Measurements from ENCODE around the gene LPCAT3.
"Not testable (repeated sequence)": the region's sequence is repeated elsewhere in the genome, so short reads cannot be mapped to it uniquely, and the experiment has no call there.

Gene LPCAT3

DNA sequence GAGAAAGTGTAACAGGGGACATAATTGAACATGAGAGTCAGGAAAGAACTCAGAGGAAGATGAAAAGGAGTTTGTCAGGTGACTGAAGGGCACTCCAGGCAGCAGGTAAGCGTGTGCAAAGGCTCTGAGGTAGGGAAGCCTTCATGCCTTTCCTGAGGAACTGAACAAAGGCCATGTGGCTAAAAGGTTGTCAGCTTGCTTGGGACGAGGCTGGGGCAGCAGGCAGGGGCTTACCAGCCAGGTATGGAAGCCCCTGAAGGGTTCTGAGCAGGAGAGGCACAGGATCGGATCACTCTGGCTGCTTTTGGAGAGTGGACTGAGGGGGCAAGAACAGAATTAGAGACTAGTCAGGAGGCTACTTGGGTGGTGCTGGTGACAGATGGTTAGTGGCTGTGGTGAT is 5.2 kb downstream of the LPCAT3 start:
- H3K4me3 ChIP-seq (ENCODE audit: low read depth in 1 of 2, low read length in 2 of 2) = no peak overlapping the region
- no peaks in the 10 kb centered on the region for H3K9me3 ChIP-seq (ENCODE audit: control insufficient read depth in 1 of 2, low read length in 2 of 2)
- H3K27ac ChIP-seq (ENCODE audit: low read length) = no peak overlapping the region
- peaks cover 0 to 16% of the 10 kb centered on the region in 2 donors for H3K36me3 ChIP-seq (ENCODE audit: control insufficient read depth in 1 of 2, insufficient read depth in 2 of 2, low read length in 2 of 2)
- peaks cover 4 to 11% of the 10 kb centered on the region in 2 donors for H3K4me1 ChIP-seq (ENCODE audit: control insufficient read depth in 1 of 2, insufficient read depth in 2 of 2, low read length in 2 of 2)
- no peaks in the 10 kb centered on the region for H3K27me3 ChIP-seq (ENCODE audit: low read depth, low read length)

DNA sequence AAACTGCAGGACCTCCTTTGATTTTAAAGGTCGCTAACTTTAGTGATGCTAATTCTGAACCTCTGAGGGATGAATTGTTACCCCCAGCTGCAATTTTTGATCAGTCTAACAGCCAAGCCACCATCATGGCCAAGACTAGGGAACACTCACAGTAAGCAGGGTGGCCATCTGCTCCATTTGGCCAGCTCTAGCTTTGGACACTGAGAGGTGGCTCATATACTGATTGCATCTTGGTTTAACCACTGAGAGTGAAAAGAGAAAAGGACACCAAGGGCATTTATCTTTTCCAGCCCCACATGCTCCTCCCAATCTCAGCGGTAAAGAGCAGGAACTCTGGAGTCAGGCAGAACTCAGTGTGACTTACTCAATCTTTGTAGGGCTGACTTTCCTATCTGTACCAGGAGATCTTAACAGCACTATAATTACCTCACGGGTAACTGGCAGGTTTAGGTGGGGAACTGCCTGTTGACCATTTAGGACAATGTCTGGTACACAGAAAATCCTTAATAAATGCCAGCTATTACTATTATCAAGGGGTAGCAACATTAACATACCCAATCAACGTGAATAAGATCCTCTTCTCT is 6.2 kb downstream of the LPCAT3 start:
- H3K36me3 ChIP-seq (ENCODE audit: control insufficient read depth in 1 of 2, insufficient read depth in 2 of 2, low read length in 2 of 2) = peaks cover 0 to 16% of the 10 kb centered on the region in 2 donors
- H3K27ac ChIP-seq (ENCODE audit: low read length) = no peak overlapping the region
- H3K27me3 ChIP-seq (ENCODE audit: low read depth, low read length) = no peaks in the 10 kb centered on the region
- peaks cover 2 to 6% of the 10 kb centered on the region in 2 donors for H3K4me1 ChIP-seq (ENCODE audit: control insufficient read depth in 1 of 2, insufficient read depth in 2 of 2, low read length in 2 of 2)
- no peaks in the 10 kb centered on the region for H3K9me3 ChIP-seq (ENCODE audit: control insufficient read depth in 1 of 2, low read length in 2 of 2)
- H3K4me3 ChIP-seq (ENCODE audit: low read depth in 1 of 2, low read length in 2 of 2) = no peak overlapping the region

DNA sequence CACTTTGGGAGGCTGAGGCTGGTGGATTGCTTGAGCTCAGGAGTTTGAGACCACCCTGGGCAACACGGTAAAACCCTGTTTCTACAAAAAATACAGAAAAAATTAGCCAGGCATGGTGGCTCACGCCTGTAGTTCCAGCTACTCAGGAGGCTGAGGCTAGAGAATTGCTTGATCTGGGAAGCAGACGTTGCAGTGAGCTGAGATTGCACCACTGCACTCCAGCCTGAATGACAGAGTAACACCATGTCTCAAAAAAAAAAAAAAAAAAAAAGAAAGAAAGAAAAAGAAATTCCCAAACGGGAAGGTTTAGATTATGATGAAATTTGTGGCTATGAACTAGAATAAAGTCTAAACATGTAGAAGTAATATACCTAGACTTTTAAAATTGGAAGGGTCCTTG is 6.9 kb downstream of the LPCAT3 start:
- H3K27me3 ChIP-seq (ENCODE audit: low read depth, low read length); H3K4me3 ChIP-seq (ENCODE audit: low read depth in 1 of 2, low read length in 2 of 2); H3K9me3 ChIP-seq (ENCODE audit: control insufficient read depth in 1 of 2, low read length in 2 of 2); H3K4me1 ChIP-seq (ENCODE audit: control insufficient read depth in 1 of 2, insufficient read depth in 2 of 2, low read length in 2 of 2); H3K27ac ChIP-seq (ENCODE audit: low read length): not testable (repeated sequence)
- peaks cover 0 to 16% of the 10 kb centered on the region in 2 donors for H3K36me3 ChIP-seq (ENCODE audit: control insufficient read depth in 1 of 2, insufficient read depth in 2 of 2, low read length in 2 of 2)

DNA sequence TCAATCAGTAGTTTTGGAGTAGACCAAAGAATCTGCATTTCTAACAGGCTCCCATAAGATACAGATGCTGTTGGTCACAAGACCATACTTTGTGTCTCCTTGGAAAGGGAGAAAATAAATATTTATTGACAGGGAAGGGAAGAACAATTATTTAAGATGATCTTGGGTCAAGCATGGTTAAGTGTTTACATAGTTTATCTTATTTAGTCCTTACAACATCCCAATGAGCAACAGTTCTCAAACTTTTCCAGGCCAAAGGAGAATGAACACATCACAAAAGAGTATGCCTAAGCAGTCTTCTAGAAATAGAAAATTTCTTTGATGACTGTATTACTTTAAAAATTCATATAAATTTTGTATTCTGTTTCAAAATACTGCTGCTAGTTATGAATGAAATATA is 8.8 kb downstream of the LPCAT3 start:
- Histone ChIP-seq H3K36me3 (ENCODE audit: control insufficient read depth in 1 of 2, insufficient read depth in 2 of 2, low read length in 2 of 2) (peaks cover 0 to 16% of the 10 kb centered on the region in 2 donors), H3K27me3 (ENCODE audit: low read depth, low read length) (no peaks in the 10 kb centered on the region), H3K4me1 (ENCODE audit: control insufficient read depth in 1 of 2, insufficient read depth in 2 of 2, low read length in 2 of 2) (no peaks in the 10 kb centered on the region), H3K9me3 (ENCODE audit: control insufficient read depth in 1 of 2, low read length in 2 of 2) (no peaks in the 10 kb centered on the region), H3K27ac (ENCODE audit: low read length) (no peak overlapping the region), H3K4me3 (ENCODE audit: low read depth in 1 of 2, low read length in 2 of 2) (no peak overlapping the region)

GRCh38 chr12:7008864-7009263 is 9.4 kb downstream of the LPCAT3 start:
- Histone ChIP-seq H3K36me3 (ENCODE audit: control insufficient read depth in 1 of 2, insufficient read depth in 2 of 2, low read length in 2 of 2) (peaks cover 0 to 16% of the 10 kb centered on the region in 2 donors), H3K27ac (ENCODE audit: low read length) (no peak overlapping the region)

GRCh38 chr12:7006639-7007038 is 11.6 kb downstream of the LPCAT3 start:
- Histone ChIP-seq H3K4me1 (ENCODE audit: control insufficient read depth in 1 of 2, insufficient read depth in 2 of 2, low read length in 2 of 2) (no peaks in the 10 kb centered on the region), H3K4me3 (ENCODE audit: low read depth in 1 of 2, low read length in 2 of 2) (no peak overlapping the region), H3K27ac (ENCODE audit: low read length) (no peak overlapping the region), H3K36me3 (ENCODE audit: control insufficient read depth in 1 of 2, insufficient read depth in 2 of 2, low read length in 2 of 2) (peaks cover 0 to 7% of the 10 kb centered on the region in 2 donors), H3K27me3 (ENCODE audit: low read depth, low read length) (no peaks in the 10 kb centered on the region), H3K9me3 (ENCODE audit: control insufficient read depth in 1 of 2, low read length in 2 of 2) (no peaks in the 10 kb centered on the region)

More at GRCh38 chr12:7008864-7009263, 9.4 kb downstream of the LPCAT3 start:
- no peaks in the 10 kb centered on the region for H3K9me3 ChIP-seq (ENCODE audit: control insufficient read depth in 1 of 2, low read length in 2 of 2)
- no peak overlapping the region for H3K4me3 ChIP-seq (ENCODE audit: low read depth in 1 of 2, low read length in 2 of 2)
- H3K27me3 ChIP-seq (ENCODE audit: low read depth, low read length) = no peaks in the 10 kb centered on the region
- no peaks in the 10 kb centered on the region for H3K4me1 ChIP-seq (ENCODE audit: control insufficient read depth in 1 of 2, insufficient read depth in 2 of 2, low read length in 2 of 2)

- H3K4me1 ChIP-seq (ENCODE audit: control insufficient read depth in 1 of 2, insufficient read depth in 2 of 2, low read length in 2 of 2) = no peaks in the 10 kb centered on the region
- no peaks in the 10 kb centered on the region for H3K9me3 ChIP-seq (ENCODE audit: control insufficient read depth in 1 of 2, low read length in 2 of 2)
- no peak overlapping the region for H3K27ac ChIP-seq (ENCODE audit: low read length)
- no peaks in the 10 kb centered on the region for H3K27me3 ChIP-seq (ENCODE audit: low read depth, low read length)
- no peak overlapping the region for H3K4me3 ChIP-seq (ENCODE audit: low read depth in 1 of 2, low read length in 2 of 2)
- peaks cover 0 to 10% of the 10 kb centered on the region in 2 donors for H3K36me3 ChIP-seq (ENCODE audit: control insufficient read depth in 1 of 2, insufficient read depth in 2 of 2, low read length in 2 of 2)
These were observed 13.0 kb downstream of the LPCAT3 start for GRCh38 chr12:7005311-7005710.

- Histone ChIP-seq H3K36me3 (ENCODE audit: control insufficient read depth in 1 of 2, insufficient read depth in 2 of 2, low read length in 2 of 2) (peaks cover 0 to 10% of the 10 kb centered on the region in 2 donors), H3K4me1 (ENCODE audit: control insufficient read depth in 1 of 2, insufficient read depth in 2 of 2, low read length in 2 of 2) (no peaks in the 10 kb centered on the region), H3K9me3 (ENCODE audit: control insufficient read depth in 1 of 2, low read length in 2 of 2) (no peaks in the 10 kb centered on the region), H3K4me3 (ENCODE audit: low read depth in 1 of 2, low read length in 2 of 2) (no peak overlapping the region), H3K27ac (ENCODE audit: low read length) (no peak overlapping the region), H3K27me3 (ENCODE audit: low read depth, low read length) (no peaks in the 10 kb centered on the region)
These were observed 13.4 kb downstream of the LPCAT3 start for GRCh38 chr12:7004840-7005239.

GRCh38 chr12:7004287-7004803 is 13.9 kb downstream of the LPCAT3 start:
- peaks cover 0 to 10% of the 10 kb centered on the region in 2 donors for H3K36me3 ChIP-seq (ENCODE audit: control insufficient read depth in 1 of 2, insufficient read depth in 2 of 2, low read length in 2 of 2)
- H3K27ac ChIP-seq (ENCODE audit: low read length) = no peak overlapping the region
- no peaks in the 10 kb centered on the region for H3K9me3 ChIP-seq (ENCODE audit: control insufficient read depth in 1 of 2, low read length in 2 of 2)
- no peaks in the 10 kb centered on the region for H3K27me3 ChIP-seq (ENCODE audit: low read depth, low read length)
- H3K4me3 ChIP-seq (ENCODE audit: low read depth in 1 of 2, low read length in 2 of 2) = no peak overlapping the region
- no peaks in the 10 kb centered on the region for H3K4me1 ChIP-seq (ENCODE audit: control insufficient read depth in 1 of 2, insufficient read depth in 2 of 2, low read length in 2 of 2)

DNA sequence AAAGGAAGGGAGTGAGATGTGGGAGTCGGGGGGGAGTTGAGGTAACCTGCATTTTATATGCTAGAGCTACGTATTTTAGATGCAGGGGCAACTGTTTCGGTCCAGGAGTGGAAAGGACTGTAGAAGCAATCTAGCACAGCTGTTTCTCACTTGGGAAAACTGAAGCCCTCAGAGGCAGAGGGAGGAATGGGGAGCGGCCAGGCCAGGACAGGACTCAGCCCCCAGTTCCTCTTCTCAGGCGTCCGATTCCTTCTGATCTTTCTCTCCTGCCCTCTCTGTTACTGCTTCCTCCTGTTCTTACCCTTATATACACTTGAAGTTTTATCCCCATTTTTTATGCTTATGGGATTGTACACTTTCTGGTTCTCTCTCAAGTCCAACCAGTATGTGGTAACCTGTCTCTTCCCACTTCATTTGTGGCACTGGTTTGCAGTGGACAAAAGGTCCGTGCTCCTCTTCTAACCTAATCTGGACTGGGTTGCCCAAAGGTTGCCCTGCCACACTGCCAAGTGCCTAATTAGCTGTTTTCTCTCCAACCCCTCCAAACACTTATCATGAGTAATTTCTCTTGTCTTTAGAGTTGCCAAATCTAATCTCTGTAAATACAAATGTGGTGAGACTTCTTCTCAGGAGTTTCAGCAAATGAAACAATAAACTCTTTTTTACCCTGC is 16.2 kb downstream of the LPCAT3 start:
- Histone ChIP-seq H3K4me3 (ENCODE audit: low read depth in 1 of 2, low read length in 2 of 2) (no peak overlapping the region), H3K36me3 (ENCODE audit: control insufficient read depth in 1 of 2, insufficient read depth in 2 of 2, low read length in 2 of 2) (peaks cover 4 to 18% of the 10 kb centered on the region in 2 donors), H3K4me1 (ENCODE audit: control insufficient read depth in 1 of 2, insufficient read depth in 2 of 2, low read length in 2 of 2) (no peaks in the 10 kb centered on the region), H3K27me3 (ENCODE audit: low read depth, low read length) (no peaks in the 10 kb centered on the region), H3K27ac (ENCODE audit: low read length) (no peak overlapping the region), H3K9me3 (ENCODE audit: control insufficient read depth in 1 of 2, low read length in 2 of 2) (no peaks in the 10 kb centered on the region)

- Histone ChIP-seq H3K27me3 (ENCODE audit: low read depth, low read length) (no peaks in the 10 kb centered on the region), H3K27ac (ENCODE audit: low read length) (no peak overlapping the region), H3K4me1 (ENCODE audit: control insufficient read depth in 1 of 2, insufficient read depth in 2 of 2, low read length in 2 of 2) (no peaks in the 10 kb centered on the region), H3K36me3 (ENCODE audit: control insufficient read depth in 1 of 2, insufficient read depth in 2 of 2, low read length in 2 of 2) (peaks cover 4 to 24% of the 10 kb centered on the region in 2 donors), H3K9me3 (ENCODE audit: control insufficient read depth in 1 of 2, low read length in 2 of 2) (no peaks in the 10 kb centered on the region), H3K4me3 (ENCODE audit: low read depth in 1 of 2, low read length in 2 of 2) (no peak overlapping the region)
These were observed 19.4 kb downstream of the LPCAT3 start for GRCh38 chr12:6998715-6999451.
